Measurements from ENCODE around the gene SRSF5.
"Not testable (repeated sequence)": the region's sequence is repeated elsewhere in the genome, so short reads cannot be mapped to it uniquely, and the experiment has no call there.

SRSF5 gene

DNA sequence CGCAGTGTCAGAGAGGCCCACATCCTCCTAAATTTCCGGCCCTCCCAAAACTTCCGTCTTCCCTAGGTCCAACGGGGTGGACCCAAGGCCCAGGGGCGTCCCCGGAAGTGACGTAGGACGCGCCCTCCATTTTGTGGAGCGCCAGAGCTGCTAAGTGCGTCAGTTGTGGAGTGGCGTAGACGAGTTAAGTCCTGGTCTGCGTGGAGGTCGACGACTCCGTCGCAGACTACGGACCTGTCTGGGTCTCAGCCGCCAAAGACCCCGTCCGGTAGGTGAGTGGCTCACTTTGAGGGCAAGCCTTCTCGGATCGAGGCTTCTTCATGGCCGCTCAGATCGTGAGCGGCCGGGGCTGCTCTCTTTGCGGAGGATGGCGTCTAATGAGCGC, at the start of gene SRSF5:
Gene SRSF5 (plus strand): TSS at position 159 of the 385 bp plus-strand sequence. CDS start 1,015 bp downstream, outside the sequence.
- DNase-seq, result peak; percentile 97

DNA sequence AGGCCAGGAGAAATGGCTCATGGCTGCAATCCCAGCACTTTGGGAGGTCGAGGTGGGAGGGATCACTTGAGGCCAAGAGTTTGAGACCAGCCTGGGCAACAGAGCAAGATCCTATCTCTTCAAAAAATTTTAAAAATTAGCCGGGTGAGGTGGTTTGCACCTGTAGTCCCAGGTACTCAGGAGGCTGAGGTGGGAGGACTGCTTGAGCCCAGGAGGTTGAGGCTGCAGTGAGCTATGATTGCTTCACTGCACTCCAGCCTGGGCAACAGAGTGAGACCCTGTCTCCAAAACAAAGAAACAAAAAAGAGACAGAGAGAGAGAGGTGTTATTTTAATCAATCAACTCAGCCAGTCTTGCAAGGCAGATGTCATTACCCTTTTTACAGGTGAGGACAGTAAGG, 48.3 kb upstream of the SRSF5 start:
- DNase-seq, result not testable (repeated sequence)

- no peak for DNase-seq
Measured at GRCh38 chr14:69719501-69719951, 47.4 kb upstream of the SRSF5 start.

GRCh38 chr14:69720912-69721311, 46.0 kb upstream of the SRSF5 start:
- no peak for DNase-seq

GRCh38 chr14:69726761-69727511, 40.0 kb upstream of the SRSF5 start:
- DNase-seq, result peak; percentile 89

- no peak for DNase-seq
Measured at GRCh38 chr14:69727860-69728259, 39.1 kb upstream of the SRSF5 start.

GRCh38 chr14:69731919-69732598, 34.9 kb upstream of the SRSF5 start:
- DNase-seq, result not testable (repeated sequence)

DNA sequence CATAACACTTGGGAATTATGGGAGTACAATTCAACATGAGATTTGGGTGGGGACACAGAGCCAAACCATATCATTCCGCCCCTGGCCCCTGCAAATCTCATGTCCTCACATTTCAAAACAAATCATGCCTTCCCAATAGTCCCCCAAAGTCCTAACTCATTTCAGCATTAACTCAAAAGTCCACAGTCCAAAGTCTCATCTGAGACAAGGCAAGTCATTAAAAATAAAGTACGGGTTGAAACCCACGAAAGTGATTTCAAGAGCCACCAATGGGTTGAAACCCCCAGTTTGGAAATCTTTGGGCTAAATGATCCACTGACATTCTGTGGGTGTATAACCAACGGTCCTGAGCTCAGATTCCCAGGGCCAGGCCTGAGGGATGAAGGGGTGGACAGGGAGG, 30.5 kb upstream of the SRSF5 start:
- DNase-seq, result not testable (repeated sequence)

GRCh38 chr14:69741055-69741454, 25.9 kb upstream of the SRSF5 start:
- no peak for DNase-seq

DNA sequence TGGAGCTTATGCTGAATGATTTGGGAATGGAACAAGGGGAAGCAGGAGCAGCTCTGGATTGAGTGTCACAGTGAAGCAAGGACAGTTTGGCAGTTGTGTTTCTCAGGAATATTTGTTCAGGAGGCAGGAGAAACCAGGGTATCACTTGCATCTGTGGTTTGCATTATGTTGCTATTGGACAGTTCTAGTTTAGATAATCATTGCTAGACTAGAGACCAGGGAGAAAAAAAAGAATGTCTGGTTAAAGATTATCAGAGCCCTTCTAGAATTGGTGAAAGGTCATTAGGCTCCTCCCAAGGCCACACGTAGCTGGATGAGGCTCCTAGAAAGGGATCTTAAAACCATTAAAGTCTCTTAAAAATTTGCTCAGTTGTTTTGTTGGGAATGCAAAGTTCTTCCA, 17.0 kb upstream of the SRSF5 start:
- DNase-seq, result no peak

DNA sequence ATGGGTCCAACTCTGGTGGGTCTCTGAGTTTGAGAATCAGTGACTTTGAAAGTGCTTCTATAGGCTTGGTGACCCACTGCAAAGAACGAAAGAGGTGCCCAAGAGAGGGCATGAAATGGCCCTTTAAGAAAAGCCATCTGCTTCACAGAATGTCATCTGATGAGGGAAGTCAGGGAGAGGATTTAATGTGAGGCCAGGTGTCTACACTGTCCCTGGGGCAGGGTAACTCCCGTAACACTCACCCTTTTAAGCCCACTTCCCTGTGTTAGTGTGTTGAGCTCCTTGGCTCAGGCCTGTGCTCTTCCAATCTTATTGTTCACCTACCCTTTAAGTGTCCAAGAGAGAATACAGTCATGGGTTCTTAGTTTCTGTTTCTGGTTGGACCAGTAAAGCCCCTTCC, 16.4 kb upstream of the SRSF5 start:
- no peak for DNase-seq

DNA sequence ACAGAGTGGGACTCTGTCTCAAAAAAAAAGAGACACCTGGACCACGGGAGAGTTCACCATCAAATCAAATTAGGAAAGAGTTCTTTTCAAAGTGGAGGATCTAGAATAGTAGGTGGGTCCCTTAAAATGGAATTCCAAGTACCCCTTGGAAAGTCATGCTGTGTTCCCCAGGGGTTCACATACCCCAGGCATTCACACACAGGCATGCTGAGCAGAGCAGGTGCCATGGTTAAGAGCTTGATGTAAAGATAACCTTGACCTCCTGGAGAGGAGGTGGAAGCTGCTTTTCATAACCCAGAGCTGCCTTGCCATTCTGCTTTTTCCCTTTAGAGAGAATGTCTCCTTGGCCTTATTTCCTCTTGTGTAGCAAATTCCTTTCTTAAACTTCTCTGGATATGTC, 14.2 kb upstream of the SRSF5 start:
- no peak for DNase-seq

GRCh38 chr14:69753860-69754259, 13.1 kb upstream of the SRSF5 start:
- no peak for DNase-seq

DNA sequence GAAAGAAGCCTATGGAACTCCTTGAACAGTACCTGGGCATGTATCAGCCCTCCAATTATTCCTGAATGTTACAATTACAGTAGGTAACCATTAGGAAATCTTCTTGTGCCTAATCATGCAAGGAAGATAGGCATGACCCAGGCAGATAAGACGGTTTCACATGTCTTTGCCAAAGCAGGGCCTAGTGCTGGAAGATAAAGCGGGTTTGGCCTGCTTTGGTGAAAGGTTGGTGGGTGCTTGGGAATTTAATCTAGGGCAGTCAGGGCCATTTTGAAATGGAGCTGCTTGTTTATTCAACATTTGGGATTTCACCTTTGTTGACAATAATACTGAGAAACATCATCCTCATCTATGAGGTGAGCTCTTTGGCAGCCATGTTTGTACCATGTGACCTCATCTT, 12.5 kb upstream of the SRSF5 start:
- DNase-seq, result no peak

DNA sequence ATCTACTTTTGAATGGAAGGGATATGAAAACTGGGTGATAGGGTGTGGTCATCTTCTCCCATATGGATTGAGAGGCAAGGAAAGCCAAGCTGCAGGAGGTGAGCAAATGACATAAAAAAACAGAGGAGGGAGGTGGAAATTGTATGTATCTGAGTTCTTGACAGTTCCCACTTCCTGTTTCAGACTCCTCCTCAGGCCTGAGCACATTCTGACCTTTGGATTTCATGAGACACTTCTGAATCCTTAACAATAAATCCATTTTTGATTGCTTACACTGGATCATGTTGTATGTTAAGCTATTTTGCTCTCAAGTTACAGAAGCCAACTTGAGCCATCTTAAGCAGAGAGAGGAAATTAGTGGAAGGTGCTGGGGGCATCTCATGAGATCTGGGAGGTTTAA, 11.6 kb upstream of the SRSF5 start:
- no peak for DNase-seq

DNA sequence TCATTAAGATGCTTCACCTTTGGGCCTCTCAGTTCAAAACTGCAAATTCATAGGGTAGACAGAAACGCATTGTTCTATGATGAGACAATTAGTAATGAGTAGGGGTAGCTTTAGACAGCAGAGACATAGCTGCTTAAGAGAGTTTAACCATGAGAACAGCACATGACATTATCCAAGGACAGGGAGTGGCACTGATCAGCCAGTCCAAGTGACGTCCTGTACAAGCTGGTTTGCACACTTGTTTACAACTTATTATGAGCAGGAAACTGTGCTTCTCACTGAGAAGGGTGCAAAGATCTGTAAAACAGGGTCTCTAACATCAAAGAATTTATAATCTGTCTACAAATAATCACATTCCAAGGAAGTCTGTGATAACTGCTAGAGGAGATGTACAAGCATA, 11.2 kb upstream of the SRSF5 start:
- DNase-seq, result no peak

DNA sequence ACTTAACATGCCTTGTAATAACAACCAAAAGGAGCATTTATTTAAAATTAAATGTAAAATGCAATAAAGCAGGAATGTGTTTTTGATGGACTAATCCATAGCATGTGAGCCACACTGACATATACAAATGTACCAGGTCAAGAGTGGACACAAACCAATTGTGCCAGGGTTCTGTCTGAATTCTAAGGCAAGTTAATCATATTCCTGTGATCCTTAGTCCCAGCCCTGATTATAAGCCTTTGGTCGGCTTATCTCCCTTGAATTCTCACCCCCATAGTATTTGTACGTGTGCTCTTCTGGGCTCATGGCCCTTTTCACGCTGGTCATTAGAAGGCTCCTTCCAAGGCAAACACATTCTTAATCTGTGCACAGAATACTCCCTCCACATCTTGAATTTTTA, 10.6 kb upstream of the SRSF5 start:
- no peak for DNase-seq

- DNase-seq, result no peak
Measured at GRCh38 chr14:69760810-69761209, 6.1 kb upstream of the SRSF5 start.

DNA sequence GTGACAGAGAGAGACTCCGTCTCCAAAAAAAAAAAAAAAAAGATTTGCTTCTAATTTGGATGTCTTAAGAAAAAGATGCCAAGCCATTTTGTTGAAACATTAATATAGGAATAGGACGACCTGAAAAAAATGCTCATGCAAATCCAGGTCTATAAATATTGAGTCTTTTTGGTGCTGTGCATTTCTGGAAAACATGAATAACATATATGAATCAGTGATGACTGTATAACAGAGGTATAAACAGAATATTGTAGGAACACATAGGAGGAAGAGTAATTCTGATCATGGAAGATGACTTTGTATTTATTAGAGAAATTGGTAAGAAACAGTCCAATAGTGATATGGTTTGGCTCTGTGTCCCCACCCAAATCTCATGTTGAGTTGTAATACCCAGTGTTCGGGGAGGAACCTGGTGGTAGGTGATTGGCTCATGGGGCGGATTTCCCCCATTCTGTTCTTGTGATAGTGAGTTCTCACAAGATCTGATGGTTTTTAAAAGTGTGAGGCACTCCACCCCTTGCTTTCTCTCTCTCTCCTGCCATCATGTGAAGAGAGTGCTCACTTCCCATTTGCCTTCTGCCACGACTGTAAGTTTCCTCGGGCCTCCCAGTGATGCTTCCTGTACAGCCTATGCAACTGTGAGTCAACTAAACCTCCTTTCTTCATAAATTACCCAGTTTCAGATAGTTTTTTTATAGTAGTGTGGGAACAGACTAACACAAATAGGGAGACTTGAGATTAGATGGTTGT, 3.0 kb upstream of the SRSF5 start:
- no peak for DNase-seq

GRCh38 chr14:69767369-69767999, 542 bp downstream of the SRSF5 start:
- DNase-seq, result peak; percentile 95

DNA sequence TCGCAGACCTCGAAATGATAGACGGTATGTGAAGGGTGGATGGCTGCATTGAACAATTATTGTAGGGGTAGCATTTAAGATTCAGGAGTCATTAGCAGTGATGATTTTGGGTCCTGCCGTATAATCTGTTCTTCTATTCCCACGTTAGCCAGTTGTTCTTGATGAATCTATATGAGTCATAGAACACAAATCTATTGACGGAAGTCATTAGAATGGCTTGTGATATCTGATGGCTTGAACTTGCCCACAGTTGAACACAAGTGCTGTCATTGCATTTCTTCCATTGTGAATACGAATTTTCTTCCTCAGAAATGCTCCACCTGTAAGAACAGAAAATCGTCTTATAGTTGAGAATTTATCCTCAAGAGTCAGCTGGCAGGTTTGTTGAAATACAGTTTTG, 1.9 kb downstream of the SRSF5 start:
- no peak for DNase-seq

GRCh38 chr14:69769623-69770022, 2.7 kb downstream of the SRSF5 start:
- no peak for DNase-seq

- no peak for DNase-seq
Measured at GRCh38 chr14:69770559-69770958, 3.6 kb downstream of the SRSF5 start.
